SK-N-SH treated with all-trans-retinoic acid at 6 μM for 48 hours (cell line): ENCODE data around the gene ENTHD1.
A peak's percentile ranks its signal among the peaks of the same experiment; 100 is the strongest.

ENCODE experiments used
- ATAC-seq: fragments of 200-7000 bp; cut with Tn5 transposase; 3 replicates; pipeline ENCODE4 v1.9.1; 2020; ENCODE audit warnings: mild to moderate bottlenecking, moderate library complexity
- ARNTL ChIP-seq: fragments of 450-650 bp; formaldehyde crosslinking; IDR thresholded peaks from 2 replicates; pipeline ENCODE4 v1.5.0; 2020; ENCODE audit warnings: low read depth, mild to moderate bottlenecking, moderate library complexity, borderline replicate concordance
- BACH2 ChIP-seq: fragments of 250-450 bp; sonication (Bioruptor Pico); IDR thresholded peaks from 2 replicates; pipeline ENCODE4 v1.9.0; 2021; ENCODE audit warnings: mild to moderate bottlenecking, borderline replicate concordance
- CREB5 ChIP-seq: fragments of 250-450 bp; sonication (Bioruptor Pico); IDR thresholded peaks from 2 replicates; pipeline ENCODE4 v1.5.1; 2020; ENCODE audit warnings: low read depth, mild to moderate bottlenecking, moderate library complexity
- CSDC2 ChIP-seq: fragments of 250-450 bp; sonication (Bioruptor Pico); IDR thresholded peaks from 2 replicates; pipeline ENCODE4 v1.5.0; 2020; ENCODE audit warnings: mild to moderate bottlenecking, moderate library complexity
- ESRRG ChIP-seq: fragments of 250-450 bp; sonication (Bioruptor Pico); IDR thresholded peaks from 2 replicates; pipeline ENCODE4 v1.6.1; 2021; ENCODE audit warnings: mild to moderate bottlenecking
- GLIS3 ChIP-seq: fragments of 250-450 bp; sonication (Bioruptor Pico); IDR thresholded peaks from 2 replicates; pipeline ENCODE4 v1.5.0; 2020; ENCODE audit warnings: mild to moderate bottlenecking, moderate library complexity
- ISL1 ChIP-seq: fragments of 250-450 bp; sonication (Bioruptor Pico); IDR thresholded peaks from 2 replicates; pipeline ENCODE4 v2.1.2; 2022; ENCODE audit warnings: mild to moderate bottlenecking, moderate library complexity
- OSR1 ChIP-seq: fragments of 250-450 bp; sonication (Bioruptor Pico); IDR thresholded peaks from 2 replicates; pipeline ENCODE4 v1.8.0; 2022; ENCODE audit warnings: moderate library complexity, mild to moderate bottlenecking, inconsistent platforms
- PATZ1 ChIP-seq: fragments of 250-450 bp; sonication (Bioruptor Pico); IDR thresholded peaks from 2 replicates; pipeline ENCODE4 v1.8.0; 2020; ENCODE audit warnings: mild to moderate bottlenecking, moderate library complexity, borderline replicate concordance
- PPARA ChIP-seq: fragments of 250-450 bp; sonication (Bioruptor Pico); IDR thresholded peaks from 2 replicates; pipeline ENCODE4 v1.5.0; 2020; ENCODE audit warnings: mild to moderate bottlenecking, borderline replicate concordance
- RARB ChIP-seq: fragments of 250-450 bp; sonication (Bioruptor Pico); IDR thresholded peaks from 2 replicates; pipeline ENCODE4 v1.8.0; 2021; ENCODE audit warnings: mild to moderate bottlenecking, moderate library complexity
- SNAI2 ChIP-seq: fragments of 250-450 bp; sonication (Bioruptor Pico); IDR thresholded peaks from 2 replicates; pipeline ENCODE4 v1.5.0; 2020; ENCODE audit warnings: mild to moderate bottlenecking, moderate library complexity
- TCF4 ChIP-seq: fragments of 250-450 bp; sonication (Bioruptor Pico); IDR thresholded peaks from 2 replicates; pipeline ENCODE4 v1.8.0; 2021; ENCODE audit warnings: mild to moderate bottlenecking, moderate library complexity, borderline replicate concordance
- TSHZ2 ChIP-seq: fragments of 250-450 bp; sonication (Bioruptor Pico); IDR thresholded peaks from 2 replicates; pipeline ENCODE4 v1.5.0; 2020; ENCODE audit warnings: mild to moderate bottlenecking, moderate library complexity
- ZC3H10 ChIP-seq: fragments of 250-450 bp; sonication (Bioruptor Pico); IDR thresholded peaks from 2 replicates; pipeline ENCODE4 v1.5.1; 2021; ENCODE audit warnings: mild to moderate bottlenecking, moderate library complexity
- ZFP3 ChIP-seq: fragments of 250-450 bp; sonication (Bioruptor Pico); IDR thresholded peaks from 2 replicates; pipeline ENCODE4 v1.5.0; 2020; ENCODE audit warnings: mild to moderate bottlenecking, moderate library complexity
- ZFP30 ChIP-seq: fragments of 450-650 bp; formaldehyde crosslinking; IDR thresholded peaks from 2 replicates; pipeline ENCODE4 v1.5.0; 2022; ENCODE audit warnings: mild to moderate bottlenecking, moderate library complexity
- ZNF70 ChIP-seq: fragments of 450-650 bp; formaldehyde crosslinking; IDR thresholded peaks from 2 replicates; pipeline ENCODE4 v1.5.0; 2020; ENCODE audit warnings: mild to moderate bottlenecking, moderate library complexity
- TF ChIP-seq, protein P1 (sequence below): fragments of 250-450 bp; sonication (Bioruptor Pico); IDR thresholded peaks from 2 replicates; pipeline ENCODE4 v1.8.0; 2021; ENCODE audit warnings: low read depth, mild to moderate bottlenecking, moderate library complexity, borderline replicate concordance

The ENTHD1 gene

DNA sequence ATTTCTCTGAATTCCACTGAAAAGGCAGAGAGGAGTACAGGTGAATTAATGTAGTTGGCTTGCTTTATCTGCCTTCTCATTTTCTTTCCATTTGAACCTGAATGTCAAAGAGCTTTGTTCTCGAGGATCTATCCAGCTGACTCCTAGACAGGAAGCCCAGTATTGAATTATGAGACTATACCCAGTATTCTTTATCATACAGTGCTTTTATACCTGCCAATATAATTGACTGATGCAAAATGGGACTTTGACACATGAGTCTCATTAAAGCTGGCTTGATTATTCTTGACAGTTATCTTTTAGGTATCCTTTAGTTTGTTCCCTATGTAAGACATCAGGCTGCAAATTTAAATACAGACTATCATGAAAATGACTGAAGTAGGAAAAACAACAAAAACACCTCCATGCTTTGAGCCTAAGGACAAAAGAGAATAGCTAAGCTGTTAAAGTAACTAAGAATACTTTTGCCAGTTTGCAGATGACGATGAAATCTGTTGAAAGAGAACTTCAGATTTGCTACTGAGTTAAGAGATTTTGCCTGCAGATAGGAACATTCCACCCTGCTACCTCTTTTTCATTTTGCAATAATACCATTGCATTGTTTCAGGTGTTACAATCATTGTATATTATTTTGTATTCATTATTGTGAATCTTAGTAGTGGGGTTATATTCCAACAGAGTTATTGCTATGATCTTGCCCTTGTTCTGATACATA, 117.1 kb downstream of the ENTHD1 start (continued):
- TF ChIP-seq ZFP3 (CRISPR knock-in tag) (no peak), ESRRG (CRISPR knock-in tag) (no peak), RARB (CRISPR knock-in tag) (no peak), ZFP30 (CRISPR knock-in tag) (no peak), SNAI2 (CRISPR knock-in tag) (no peak)

- TF ChIP-seq TCF4 (CRISPR knock-in tag) (no peak), PATZ1 (CRISPR knock-in tag) (no peak), ZNF70 (CRISPR knock-in tag) (peak; percentile 84), RARB (CRISPR knock-in tag) (no peak)
- ATAC-seq, result no peak
Measured at GRCh38 chr22:39773976-39774539, 119.5 kb downstream of the ENTHD1 start.

DNA sequence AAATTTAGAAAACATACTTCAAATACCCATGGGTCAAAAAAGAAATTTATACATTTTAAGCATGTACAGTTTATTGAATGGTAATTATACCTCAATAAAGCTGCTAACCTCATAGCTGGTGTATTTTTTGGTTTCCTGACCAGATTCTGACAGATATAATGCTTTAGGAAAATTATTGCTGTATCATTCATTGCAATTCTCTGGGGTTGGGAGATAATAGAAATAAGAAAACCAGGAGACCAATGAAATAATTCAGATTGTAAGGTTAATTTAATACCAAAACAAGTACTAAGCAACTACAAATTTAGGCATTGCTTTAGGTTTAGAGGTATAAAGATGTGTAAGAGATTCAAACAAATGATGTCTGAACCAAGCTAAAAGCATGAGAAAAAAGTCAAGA, 120.1 kb downstream of the ENTHD1 start:
- ATAC-seq, result no peak
- no peak for TF ChIP-seq CREB5 (CRISPR knock-in tag)
- no peak for TF ChIP-seq SNAI2 (CRISPR knock-in tag)
- no peak for TF ChIP-seq ZC3H10 (CRISPR knock-in tag)
- TF ChIP-seq ARNTL (CRISPR knock-in tag), result no peak
- TF ChIP-seq ZNF70 (CRISPR knock-in tag), result no peak
- no peak for TF ChIP-seq ISL1 (CRISPR knock-in tag)
- TF ChIP-seq RARB (CRISPR knock-in tag), result no peak
- TF ChIP-seq BACH2 (CRISPR knock-in tag), result no peak
- no peak for TF ChIP-seq CSDC2
- TF ChIP-seq, protein P1, sequence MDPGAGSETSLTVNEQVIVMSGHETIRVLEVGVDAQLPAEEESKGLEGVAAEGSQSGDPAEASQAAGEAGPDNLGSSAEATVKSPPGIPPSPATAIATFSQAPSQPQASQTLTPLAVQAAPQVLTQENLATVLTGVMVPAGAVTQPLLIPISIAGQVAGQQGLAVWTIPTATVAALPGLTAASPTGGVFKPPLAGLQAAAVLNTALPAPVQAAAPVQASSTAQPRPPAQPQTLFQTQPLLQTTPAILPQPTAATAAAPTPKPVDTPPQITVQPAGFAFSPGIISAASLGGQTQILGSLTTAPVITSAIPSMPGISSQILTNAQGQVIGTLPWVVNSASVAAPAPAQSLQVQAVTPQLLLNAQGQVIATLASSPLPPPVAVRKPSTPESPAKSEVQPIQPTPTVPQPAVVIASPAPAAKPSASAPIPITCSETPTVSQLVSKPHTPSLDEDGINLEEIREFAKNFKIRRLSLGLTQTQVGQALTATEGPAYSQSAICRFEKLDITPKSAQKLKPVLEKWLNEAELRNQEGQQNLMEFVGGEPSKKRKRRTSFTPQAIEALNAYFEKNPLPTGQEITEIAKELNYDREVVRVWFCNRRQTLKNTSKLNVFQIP (CRISPR knock-in tag), result no peak
- TF ChIP-seq ZFP3 (CRISPR knock-in tag), result no peak
- TF ChIP-seq TCF4 (CRISPR knock-in tag), result no peak
- no peak for TF ChIP-seq GLIS3 (CRISPR knock-in tag)
- no peak for TF ChIP-seq PATZ1 (CRISPR knock-in tag)
- no peak for TF ChIP-seq OSR1 (CRISPR knock-in tag)
- TF ChIP-seq TSHZ2 (CRISPR knock-in tag), result no peak
- TF ChIP-seq PPARA, result no peak
